Endothelial cell of umbilical vein (primary cell): ENCODE results near the gene NEU1. TPM values are rescaled to one million over a fixed set of nuclear protein-coding genes. Genes with fewer than 3 reads are reported as not detected.
A peak's percentile ranks its signal among the peaks of the same experiment; 100 is the strongest.
"Not testable (repeated sequence)": the region's sequence is repeated elsewhere in the genome, so short reads cannot be mapped to it uniquely, and the experiment has no call there.

Experiments
- BruUV-seq: library from RNA; stranded (reverse); fragments of 400-500 nt; replicated peaks from 2 replicates; lab custom pipeline; 2021; lab: Mats Ljungman, UMichigan
- CTCF ChIA-PET: fragments of 300-600, 350-600 bp; sonication (Branson Sonifier 250); formaldehyde crosslinking; loops from one replicate; lab custom pipeline; 2021; ENCODE audit warnings: antibody characterized with exemption, inconsistent platforms; lab: Charles Lee
- POLR2A ChIA-PET: fragments of 300-600, 350-600 bp; sonication (Branson Sonifier 250); formaldehyde crosslinking; loops from one replicate; lab custom pipeline; 2021; ENCODE audit warnings: antibody characterized with exemption, inconsistent platforms; lab: Charles Lee
- DNase-seq: peaks from one replicate; pipeline ENCODE4 v3.0.0-alpha.2; 2011; ENCODE audit warnings: low read depth, low spot score
- FAIRE-seq: peaks from 2 replicates; lab custom pipeline; 2011; peaks lifted over from hg19 to GRCh38; lab: Jason Lieb, UNC
- H2AFZ ChIP-seq: 2 replicates; pipeline ENCODE4 v1.6.0; 2012; ENCODE audit warnings: low read depth, low read length, control low read depth, inconsistent platforms
- H3K27ac ChIP-seq: 2 replicates; pipeline ENCODE4 v1.5.1; 2011; ENCODE audit warnings: low read depth, mild to moderate bottlenecking, control low read depth, low read length, moderate library complexity; ENCODE audit not compliant: insufficient read depth
- H3K27me3 ChIP-seq, 2 experiments: 2 replicates each; pipeline versions ENCODE4 v1.6.0 to v1.6.1; 2011; ENCODE audit warnings: low read length in 2 of 2, mixed read lengths in 1 of 2; ENCODE audit not compliant: control insufficient read depth in 2 of 2, insufficient read depth in 2 of 2
- H3K36me3 ChIP-seq, 2 experiments: 2 replicates in 1 of 2; 3 replicates in 1 of 2; pipeline ENCODE4 v1.5.1; 2011; ENCODE audit warnings: low read length in 2 of 2, mild to moderate bottlenecking in 1 of 2, moderate library complexity in 1 of 2; ENCODE audit not compliant: control insufficient read depth in 2 of 2, insufficient read depth in 2 of 2; ENCODE audit errors: extremely low read depth in 1 of 2
- H3K4me1 ChIP-seq: 3 replicates; pipeline ENCODE4 v1.5.1; 2011; ENCODE audit warnings: mild to moderate bottlenecking, low read length; ENCODE audit not compliant: control insufficient read depth, insufficient read depth; ENCODE audit errors: extremely low read depth
- H3K4me2 ChIP-seq: 2 replicates; pipeline ENCODE4 v1.6.1; 2011; ENCODE audit warnings: low read length, control low read depth, mixed read lengths; ENCODE audit not compliant: insufficient read depth
- H3K4me3 ChIP-seq, 3 experiments: fragments of 200-600 bp in 1 of 3; sonication (generic), shearing (Covaris generic) in 1 of 3; replicated peaks in 1 of 3; 2 replicates each; pipeline ENCODE4 v1.5.1; 2011 to 2016; ENCODE audit warnings: control low read depth in 3 of 3, low read length in 3 of 3, mild to moderate bottlenecking in 2 of 3, inconsistent platforms in 1 of 3, low read depth in 1 of 3, moderate library complexity in 1 of 3; ENCODE audit not compliant: insufficient read depth in 1 of 3
- H3K79me2 ChIP-seq: 2 replicates; pipeline ENCODE4 v1.6.0; 2012; ENCODE audit warnings: low read length, inconsistent platforms; ENCODE audit not compliant: control insufficient read depth, insufficient read depth
- H3K9ac ChIP-seq: replicated peaks from 2 replicates; pipeline ENCODE3; 2011; ENCODE audit warnings: low read length, control low read depth; ENCODE audit not compliant: insufficient read depth; ENCODE audit errors: extremely low read depth
- H3K9me1 ChIP-seq: replicated peaks from 3 replicates; pipeline ENCODE4 v1.6.0; 2011; ENCODE audit warnings: mild to moderate bottlenecking, low read length; ENCODE audit not compliant: control insufficient read depth, insufficient read depth; ENCODE audit errors: extremely low read depth
- H3K9me3 ChIP-seq: replicated peaks from 2 replicates; pipeline ENCODE4 v1.5.1; 2012; ENCODE audit warnings: low read length, inconsistent platforms; ENCODE audit not compliant: control insufficient read depth, insufficient read depth
- H4K20me1 ChIP-seq: replicated peaks from 2 replicates; pipeline ENCODE3; 2011; ENCODE audit warnings: mild to moderate bottlenecking, low read length; ENCODE audit not compliant: control insufficient read depth, insufficient read depth; ENCODE audit errors: extremely low read depth
- CTCF ChIP-seq, 2 donors: IDR thresholded peaks; 1 replicate in 1 of 2; 2 replicates in 1 of 2; pipeline ENCODE4 v1.5.1; 2011; ENCODE audit warnings: low read length in 2 of 2, mild to moderate bottlenecking in 2 of 2, moderate library complexity in 2 of 2, control low read depth in 1 of 2, inconsistent platforms in 1 of 2, low read depth in 1 of 2; ENCODE audit not compliant: insufficient read depth in 1 of 2; ENCODE audit errors: extremely low read depth in 1 of 2
- GATA2 ChIP-seq: IDR thresholded peaks from 2 replicates; pipeline ENCODE4 v1.7.0; 2011; ENCODE audit warnings: low read depth, mild to moderate bottlenecking, moderate library complexity, mixed read lengths, low read length; ENCODE audit not compliant: insufficient read length, insufficient read depth
- JUN ChIP-seq: IDR thresholded peaks from 2 replicates; pipeline ENCODE4 v1.6.1; 2011; ENCODE audit warnings: borderline replicate concordance, low read depth; ENCODE audit not compliant: insufficient read length, insufficient read depth
- MAX ChIP-seq: IDR thresholded peaks from 2 replicates; pipeline ENCODE4 v1.6.1; 2011; ENCODE audit not compliant: insufficient read depth, insufficient read length
- POLR2A ChIP-seq: IDR thresholded peaks from 2 replicates; pipeline ENCODE4 v1.6.1; 2012; ENCODE audit warnings: low read depth, mild to moderate bottlenecking, control low read depth, low read length
- POLR2AphosphoS5 ChIP-seq: IDR thresholded peaks from 2 replicates; pipeline ENCODE4 v1.6.1; 2012; ENCODE audit warnings: low read depth, mild to moderate bottlenecking, control low read depth, low read length, moderate library complexity; ENCODE audit not compliant: insufficient read depth
- dilution Hi-C: fragments of 300-500 bp; cut with MboI; formaldehyde crosslinking; loops from one replicate; pipeline ENCODE4 v1.15.0; 2019; ENCODE audit warnings: low sequenced_read_pairs; ENCODE audit not compliant: extremely low pct_ligation_motif_present
- intact Hi-C: fragments of 100-400 bp; cut with micrococcal nuclease; formaldehyde crosslinking; loops from one replicate; pipeline ENCODE4 v1.10.0; 2022
- polyA plus RNA-seq, 4 experiments: library from polyadenylated mRNA; depleted of rRNA in 3 of 4; stranded (reverse) in 3 of 4; unstranded in 1 of 4; fragments of >200 nt; gene quantifications; 2 replicates each; pipeline versions ENCODE4 v1.2.1 to v1.2.3, GENCODE V29; 2011 to 2012; ENCODE audit warnings: missing spikeins in 1 of 4
- total RNA-seq: library from RNA; stranded (reverse); gene quantifications from 2 replicates; pipeline ENCODE4 v1.2.3, GENCODE V29; 2021

The NEU1 gene
- total and polyA plus RNA-seq, 2 donors (not counting 3 experiments of a cell fraction or from before 2014, with no cell fraction given): 62.8 to 111 TPM

- H2AFZ ChIP-seq, DNase-seq, H3K4me3 ChIP-seq, H3K79me2 ChIP-seq, FAIRE-seq, H3K9me3 ChIP-seq, H3K9ac ChIP-seq, intact Hi-C loops, dilution Hi-C loops, H3K4me2 ChIP-seq, H4K20me1 ChIP-seq, H3K27ac ChIP-seq, H3K27me3 ChIP-seq, H3K9me1 ChIP-seq, H3K36me3 ChIP-seq, BruUV-seq: not testable (repeated sequence)
- peaks cover 18% of the 10 kb centered on the region for H3K4me1 ChIP-seq
- CTCF ChIA-PET: interaction anchor here (1.0 to 2.6 kb wide), 3 partner anchors 17 to 33 kb away, joined by 3 to 10 read pairs (median 4); partner anchors contain the start of genes LSM2 and VARS1
- POLR2A ChIA-PET: interaction anchor here (1.3 kb wide), 1 partner anchor 17 kb away, joined by 7 read pairs; the partner anchor contains the start of gene LSM2
These were observed 38.9 kb downstream of the NEU1 start for GRCh38 chr6:31823592-31824196.

GRCh38 chr6:31822036-31822821 is 40.4 kb downstream of the NEU1 start:
- Histone ChIP-seq H3K9me1 (no peaks in the 10 kb centered on the region), H3K4me3 (peak overlapping the region; percentile 24 to 73 (median 44)), H4K20me1 (no peaks in the 10 kb centered on the region), H3K27me3 (no peaks in the 10 kb centered on the region), H3K9ac (peak overlapping the region; percentile 76), H3K79me2 (peaks cover 14% of the 10 kb centered on the region), H2AFZ (peak overlapping the region; percentile 50), H3K9me3 (no peaks in the 10 kb centered on the region), H3K36me3 (no peaks in the 10 kb centered on the region), H3K27ac (peak overlapping the region; percentile 79), H3K4me1 (peaks cover 30% of the 10 kb centered on the region), H3K4me2 (peak overlapping the region; percentile 72)
- FAIRE-seq (peak; percentile 90), DNase-seq (peak; percentile 77)
- ChIA-PET CTCF (interaction anchor here (0.6 to 2.6 kb wide), 11 partner anchors 8 to 160 kb away, joined by 3 to 10 read pairs (median 3); partner anchors contain the start of genes LSM2 and VARS1), POLR2A (interaction anchor here (0.7 to 1.3 kb wide), 3 partner anchors 15 to 162 kb away, joined by 3 to 7 read pairs (median 3); partner anchors contain the start of genes C6orf47, CLIC1 and LSM2)
- TF ChIP-seq POLR2AphosphoS5 (peak; percentile 59), MAX (no peak), CTCF (IDR thresholded peaks at IDR 0.05; ENCODE audit: extremely low read depth in 1 of 2, insufficient read depth in 1 of 2, low read depth in 1 of 2, low read length in 2 of 2) (no peak), JUN (no peak), GATA2 (no peak), POLR2A (peak; percentile 64)
- dilution Hi-C loops: no loop called here
- intact Hi-C loops: no loop called here
- TSS peak; percentile 86 for BruUV-seq
